Gastrocnemius medialis (tissue), 4 donors: ENCODE measurements around the gene SH3BP2. TPM values are rescaled to one million over a fixed set of nuclear protein-coding genes. Genes with fewer than 3 reads are reported as not detected.
A peak's percentile ranks its signal among the peaks of the same experiment; 100 is the strongest.

Source experiments
- ATAC-seq, 2 donors: fragments of 150-250 bp; one replicate each; pipeline ENCODE4 v1.9.1; 2016
- DNase-seq, 2 donors: peaks; one replicate each; pipeline ENCODE4 v3.0.0-alpha.2; 2019
- H3K27ac ChIP-seq, 4 donors: fragments of 200-600 bp; sonication (generic); 1 replicate in 1 of 4; 2 replicates in 3 of 4; pipeline ENCODE4 v1.5.1; 2016 to 2018; ENCODE audit warnings: mild to moderate bottlenecking in 2 of 4, moderate library complexity in 1 of 4
- H3K27me3 ChIP-seq, 3 donors: fragments of 200-600 bp; sonication (generic) in 2 of 3; 1 replicate in 1 of 3; 2 replicates in 2 of 3; pipeline versions ENCODE4 v1.5.1 to v1.6.0; 2016 to 2019; ENCODE audit warnings: mild to moderate bottlenecking in 1 of 3, moderate library complexity in 1 of 3
- H3K36me3 ChIP-seq, 2 donors: fragments of 200-600 bp; sonication (generic) in 1 of 2; one replicate each; pipeline ENCODE4 v1.5.1; 2017 to 2018
- H3K4me1 ChIP-seq, 2 donors: fragments of 200-600 bp; sonication (generic) in 1 of 2; one replicate each; pipeline ENCODE4 v1.5.1; 2016 to 2017; ENCODE audit warnings: mild to moderate bottlenecking in 2 of 2
- H3K4me3 ChIP-seq, 4 donors: fragments of 200-600 bp; sonication (generic) in 3 of 4; 1 replicate in 1 of 4; 2 replicates in 3 of 4; pipeline ENCODE4 v1.5.1; 2016 to 2019; ENCODE audit warnings: mild to moderate bottlenecking in 2 of 4
- H3K9me3 ChIP-seq, 3 donors: fragments of 200-600 bp; sonication (generic) in 2 of 3; 1 replicate in 1 of 3; 2 replicates in 2 of 3; pipeline ENCODE4 v1.5.1; 2016 to 2019
- CTCF ChIP-seq, 5 experiments: fragments of 450-650 bp in 3 of 5; fragments of 200-600 bp in 2 of 5; sonication (generic) in 2 of 5; IDR thresholded peaks in 4 of 5; conservative IDR thresholded peaks in 1 of 5; 1 replicate in 4 of 5; 2 replicates in 1 of 5; pipeline ENCODE4 v1.5.1; 2016 to 2019; ENCODE audit warnings: antibody characterized with exemption in 5 of 5, mild to moderate bottlenecking in 3 of 5, moderate library complexity in 3 of 5
- POLR2A ChIP-seq, 2 donors: fragments of 450-650 bp; IDR thresholded peaks; one replicate each; pipeline ENCODE4 v1.6.1; 2017; ENCODE audit warnings: antibody characterized with exemption in 2 of 2, mild to moderate bottlenecking in 2 of 2, moderate library complexity in 2 of 2
- in situ Hi-C, 4 donors: fragments of 200-750 bp; cut with MboI; loops; one replicate each; pipeline versions ENCODE4 v1.15.0 to v1.8.0; 2017; ENCODE audit warnings: low sequenced_read_pairs in 4 of 4
- intact Hi-C: fragments of 100-400 bp; cut with DNase I; formaldehyde crosslinking; loops from one replicate; pipeline ENCODE4 v1.15.1; 2023; ENCODE audit warnings: low total_unique reads
- total RNA-seq, 4 donors: library from RNA; depleted of rRNA; stranded (reverse); fragments of >200 nt; gene quantifications; one replicate each; pipeline versions ENCODE4 v1.1.0 to v1.2.3, GENCODE V29; 2016

The SH3BP2 gene
- total RNA-seq, 4 donors from 2014 or later = 4.8 to 21.5 (median 12.0) TPM

GRCh38 chr4:2816401-2816954, 23.6 kb downstream of the SH3BP2 start:
- Histone ChIP-seq H3K4me3 (no peak overlapping the region), H3K36me3 (no peaks in the 10 kb centered on the region), H3K27ac (no peak overlapping the region), H3K4me1 (peaks cover 37 to 38% of the 10 kb centered on the region in 2 donors), H3K9me3 (no peaks in the 10 kb centered on the region), H3K27me3 (no peaks in the 10 kb centered on the region)
- ATAC-seq = no peak
- intact Hi-C loops = no loop called here
- DNase-seq = no peak
- TF ChIP-seq CTCF (IDR thresholded peaks at IDR 0.05 in 4 of 5, conservative IDR thresholded peaks at IDR 0.05 in 1 of 5) (no peak), POLR2A (IDR thresholded peaks at IDR 0.05) (no peak)
- in situ Hi-C loops = no loop called here

- Histone ChIP-seq H3K4me1 (peaks cover 30 to 31% of the 10 kb centered on the region in 2 donors), H3K27ac (no peak overlapping the region), H3K27me3 (no peaks in the 10 kb centered on the region), H3K36me3 (no peaks in the 10 kb centered on the region), H3K4me3 (peak overlapping the region in 1 of 4 donors; percentile 48), H3K9me3 (no peaks in the 10 kb centered on the region)
- TF ChIP-seq POLR2A (IDR thresholded peaks at IDR 0.05) (no peak), CTCF (IDR thresholded peaks at IDR 0.05 in 4 of 5, conservative IDR thresholded peaks at IDR 0.05 in 1 of 5) (no peak)
- ATAC-seq = no peak
- in situ Hi-C loops (no loop called here), intact Hi-C loops (no loop called here)
- DNase-seq = no peak
Observed at GRCh38 chr4:2817137-2817536, 24.3 kb downstream of the SH3BP2 start.

GRCh38 chr4:2817701-2818350, 24.9 kb downstream of the SH3BP2 start:
- H3K4me3 ChIP-seq = peak overlapping the region; percentile 49 to 56 (median 50)
- peak; percentile 36 to 53 for ATAC-seq
- H3K27me3 ChIP-seq = no peaks in the 10 kb centered on the region
- no peaks in the 10 kb centered on the region for H3K9me3 ChIP-seq
- in situ Hi-C loops (no loop called here), intact Hi-C loops (no loop called here)
- H3K27ac ChIP-seq = no peak overlapping the region
- peaks cover 24 to 25% of the 10 kb centered on the region in 2 donors for H3K4me1 ChIP-seq
- TF ChIP-seq POLR2A (IDR thresholded peaks at IDR 0.05) (no peak), CTCF (IDR thresholded peaks at IDR 0.05 in 4 of 5, conservative IDR thresholded peaks at IDR 0.05 in 1 of 5) (no peak)
- no peaks in the 10 kb centered on the region for H3K36me3 ChIP-seq
- no peak for DNase-seq

- DNase-seq (no peak), ATAC-seq (peak; percentile 5 to 30)
- in situ Hi-C loops = no loop called here
- no peaks in the 10 kb centered on the region for H3K27me3 ChIP-seq
- no peaks in the 10 kb centered on the region for H3K9me3 ChIP-seq
- peaks cover 0 to 5% of the 10 kb centered on the region in 2 donors for H3K36me3 ChIP-seq
- no peak for TF ChIP-seq POLR2A (IDR thresholded peaks at IDR 0.05)
- no peak for TF ChIP-seq CTCF (IDR thresholded peaks at IDR 0.05 in 4 of 5, conservative IDR thresholded peaks at IDR 0.05 in 1 of 5)
- H3K27ac ChIP-seq = no peak overlapping the region
- intact Hi-C loops = no loop called here
- peaks cover 18 to 19% of the 10 kb centered on the region in 2 donors for H3K4me1 ChIP-seq
- peak overlapping the region; percentile 49 to 56 (median 52) for H3K4me3 ChIP-seq
Observed at GRCh38 chr4:2818351-2818939, 25.6 kb downstream of the SH3BP2 start.
